Neural progenitor cell (in vitro differentiated cells): ENCODE measurements around the gene TSPAN15.

Experiments used
- EZH2phosphoT487 ChIP-seq: fragments of 200-600 bp; sonication (generic); IDR thresholded peaks from 2 replicates; pipeline ENCODE4 v1.6.1; 2017; ENCODE audit warnings: antibody characterized with exemption
- TF ChIP-seq, protein P1 (sequence below): fragments of 200-600 bp; sonication (generic); IDR thresholded peaks from 2 replicates; pipeline ENCODE4 v1.5.1; 2017; ENCODE audit warnings: antibody characterized with exemption, mild to moderate bottlenecking

DNA sequence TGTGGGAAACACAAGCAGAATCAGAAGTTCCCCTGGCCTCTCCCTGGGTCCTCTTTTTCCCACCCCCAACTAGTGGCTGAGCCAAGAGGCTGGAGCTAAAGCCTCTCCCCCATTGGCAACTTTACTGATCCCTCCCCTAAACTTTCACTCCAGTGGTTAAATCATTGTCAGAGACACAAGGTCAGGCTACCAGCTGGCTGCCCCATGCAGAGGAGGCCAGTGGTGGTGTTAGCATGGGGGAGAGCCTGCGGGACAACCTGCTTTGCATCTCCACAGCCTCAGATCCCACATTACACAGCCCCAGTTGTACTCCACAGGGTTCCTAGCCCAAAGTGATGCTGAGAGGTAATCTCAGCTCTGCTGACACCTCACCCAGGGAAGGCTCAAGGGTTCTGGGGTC, 101.0 kb downstream of the TSPAN15 start:
- no peak for TF ChIP-seq EZH2phosphoT487
- TF ChIP-seq, protein P1, sequence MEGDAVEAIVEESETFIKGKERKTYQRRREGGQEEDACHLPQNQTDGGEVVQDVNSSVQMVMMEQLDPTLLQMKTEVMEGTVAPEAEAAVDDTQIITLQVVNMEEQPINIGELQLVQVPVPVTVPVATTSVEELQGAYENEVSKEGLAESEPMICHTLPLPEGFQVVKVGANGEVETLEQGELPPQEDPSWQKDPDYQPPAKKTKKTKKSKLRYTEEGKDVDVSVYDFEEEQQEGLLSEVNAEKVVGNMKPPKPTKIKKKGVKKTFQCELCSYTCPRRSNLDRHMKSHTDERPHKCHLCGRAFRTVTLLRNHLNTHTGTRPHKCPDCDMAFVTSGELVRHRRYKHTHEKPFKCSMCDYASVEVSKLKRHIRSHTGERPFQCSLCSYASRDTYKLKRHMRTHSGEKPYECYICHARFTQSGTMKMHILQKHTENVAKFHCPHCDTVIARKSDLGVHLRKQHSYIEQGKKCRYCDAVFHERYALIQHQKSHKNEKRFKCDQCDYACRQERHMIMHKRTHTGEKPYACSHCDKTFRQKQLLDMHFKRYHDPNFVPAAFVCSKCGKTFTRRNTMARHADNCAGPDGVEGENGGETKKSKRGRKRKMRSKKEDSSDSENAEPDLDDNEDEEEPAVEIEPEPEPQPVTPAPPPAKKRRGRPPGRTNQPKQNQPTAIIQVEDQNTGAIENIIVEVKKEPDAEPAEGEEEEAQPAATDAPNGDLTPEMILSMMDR = no peak
